SK-N-SH (cell line): ENCODE results near the gene IFNA14. TPM values are rescaled to one million over a fixed set of nuclear protein-coding genes. Genes with fewer than 3 reads are reported as not detected.
"Not testable (repeated sequence)": the region's sequence is repeated elsewhere in the genome, so short reads cannot be mapped to it uniquely, and the experiment has no call there.

Experiments used
- CTCF ChIA-PET: fragments of 300-600, 350-600 bp; formaldehyde crosslinking; extraction: SDS; loops from one replicate; lab custom pipeline; 2021; lab: Yijun Ruan, JAX
- POLR2A ChIA-PET: fragments of 350-600 bp; sonication (Branson Sonifier 250); formaldehyde crosslinking; extraction: SDS; loops from one replicate; lab custom pipeline; 2020; ENCODE audit warnings: antibody characterized with exemption, inconsistent platforms; lab: Yijun Ruan, JAX
- DNase-seq: peaks from one replicate; pipeline ENCODE4 v3.0.0; 2012
- H2AFZ ChIP-seq: fragments of 200-600 bp; sonication (generic); 2 replicates; pipeline ENCODE4 v1.8.1; 2016; ENCODE audit warnings: antibody characterized with exemption, mild to moderate bottlenecking, low read depth
- H3F3A ChIP-seq: fragments of 200-600 bp; sonication (generic); replicated peaks from 2 replicates; pipeline ENCODE3; 2016; ENCODE audit warnings: antibody characterized with exemption, mild to moderate bottlenecking; ENCODE audit not compliant: insufficient read depth
- H3K27ac ChIP-seq, 2 experiments: fragments of 200-500 bp in 1 of 2; fragments of 200-600 bp in 1 of 2; sonication (Bioruptor generic) in 1 of 2; sonication (generic), shearing (Covaris generic) in 1 of 2; 2 replicates each; pipeline versions ENCODE4 v1.5.1 to v1.6.1; 2014 to 2016; ENCODE audit warnings: low read depth in 2 of 2, inconsistent platforms in 1 of 2, low read length in 1 of 2, mild to moderate bottlenecking in 1 of 2, mixed read lengths in 1 of 2
- H3K27me3 ChIP-seq: fragments of 200-600 bp; sonication (generic), shearing (Covaris generic); 2 replicates; pipeline ENCODE4 v1.6.1; 2016; ENCODE audit warnings: mixed run types; ENCODE audit not compliant: insufficient read depth
- H3K36me3 ChIP-seq, 2 experiments: fragments of 200-500 bp in 1 of 2; fragments of 200-600 bp in 1 of 2; sonication (Bioruptor generic) in 1 of 2; sonication (generic) in 1 of 2; replicated peaks in 1 of 2; 2 replicates each; pipeline versions ENCODE3 to v1.5.1; 2014 to 2016; ENCODE audit warnings: low read length in 1 of 2, mild to moderate bottlenecking in 1 of 2; ENCODE audit not compliant: insufficient read depth in 2 of 2, control insufficient read depth in 1 of 2
- H3K4me1 ChIP-seq, 2 experiments: fragments of 200-500 bp in 1 of 2; fragments of 200-600 bp in 1 of 2; sonication (Bioruptor generic) in 1 of 2; sonication (generic), shearing (Covaris generic) in 1 of 2; 2 replicates each; pipeline versions ENCODE4 v1.5.1 to v1.6.1; 2014 to 2016; ENCODE audit warnings: low read depth in 1 of 2, low read length in 1 of 2, mixed run types in 1 of 2; ENCODE audit not compliant: insufficient read depth in 2 of 2, control insufficient read depth in 1 of 2
- H3K4me2 ChIP-seq: fragments of 200-600 bp; sonication (generic), shearing (Covaris generic); 2 replicates; pipeline ENCODE4 v1.6.1; 2017; ENCODE audit warnings: mixed run types
- H3K4me3 ChIP-seq, 2 experiments: fragments of 200-500 bp in 1 of 2; fragments of 200-600 bp in 1 of 2; sonication (Bioruptor generic) in 1 of 2; sonication (generic), shearing (Covaris generic) in 1 of 2; 2 replicates each; pipeline versions ENCODE4 v1.5.1 to v1.8.1; 2014 to 2016; ENCODE audit warnings: low read depth in 2 of 2, inconsistent platforms in 1 of 2, low read length in 1 of 2, mild to moderate bottlenecking in 1 of 2, mixed read lengths in 1 of 2, moderate library complexity in 1 of 2
- H3K79me2 ChIP-seq: fragments of 200-600 bp; sonication (generic); 2 replicates; pipeline ENCODE4 v1.8.1; 2017; ENCODE audit warnings: mild to moderate bottlenecking; ENCODE audit not compliant: insufficient read depth
- H3K9ac ChIP-seq: fragments of 200-600 bp; sonication (generic); 2 replicates; pipeline ENCODE4 v1.6.1; 2017; ENCODE audit warnings: mixed run types
- H3K9me2 ChIP-seq: fragments of 200-600 bp; sonication (generic); 2 replicates; pipeline ENCODE4 v1.6.1; 2017; ENCODE audit warnings: mixed run types
- H3K9me3 ChIP-seq: fragments of 200-600 bp; sonication (generic); 2 replicates; pipeline ENCODE4 v1.6.1; 2017; ENCODE audit warnings: mixed run types, mild to moderate bottlenecking, moderate library complexity
- H4K20me1 ChIP-seq: fragments of 200-600 bp; sonication (generic); 2 replicates; pipeline ENCODE4 v1.6.1; 2017; ENCODE audit warnings: mild to moderate bottlenecking, mixed run types; ENCODE audit not compliant: insufficient read depth
- EP300 ChIP-seq, 2 experiments: IDR thresholded peaks; 2 replicates each; pipeline versions ENCODE4 v1.4.0 to v1.6.1; 2012; ENCODE audit warnings: borderline replicate concordance in 1 of 2, low read depth in 1 of 2, low read length in 1 of 2
- FOXM1 ChIP-seq: IDR thresholded peaks from 2 replicates; pipeline ENCODE4 v1.4.0; 2012; ENCODE audit warnings: low read depth, mild to moderate bottlenecking
- MEF2A ChIP-seq: IDR thresholded peaks from 2 replicates; pipeline ENCODE4 v1.4.0; 2012; ENCODE audit warnings: low read depth, borderline replicate concordance
- MXI1 ChIP-seq: IDR thresholded peaks from 2 replicates; pipeline ENCODE4 v1.6.1; 2012; ENCODE audit warnings: mild to moderate bottlenecking, low read depth, low read length, improper control_type of control experiment
- RAD21 ChIP-seq: IDR thresholded peaks from 2 replicates; pipeline ENCODE4 v1.6.1; 2012; ENCODE audit warnings: mild to moderate bottlenecking, low read length
- SIN3A ChIP-seq: IDR thresholded peaks from 2 replicates; pipeline ENCODE4 v1.6.1; 2012; ENCODE audit warnings: low read depth, mild to moderate bottlenecking, low read length, moderate library complexity, borderline replicate concordance
- USF2 ChIP-seq: fragments of 150-350 bp; IDR thresholded peaks from 2 replicates; pipeline ENCODE4 v1.6.1; 2017; ENCODE audit warnings: antibody characterized with exemption, low read length, low read depth, borderline replicate concordance
- WGBS: methylation state at CpG from one replicate; pipeline ENCODE4 v1.1.6; 2017; ENCODE audit warnings: low lambda C conversion rate; 5-methylcytosine and 5-hydroxymethylcytosine counted together
- polyA plus RNA-seq, 3 experiments: library from polyadenylated mRNA; depleted of rRNA; stranded (reverse); fragments of >200 nt; gene quantifications; 2 replicates each; pipeline ENCODE4 v1.2.3, GENCODE V29; 2012
- TF ChIP-seq, protein P1 (sequence below): IDR thresholded peaks from 2 replicates; pipeline ENCODE4 v1.4.0; 2012; ENCODE audit warnings: low read depth, borderline replicate concordance
- TF ChIP-seq, protein P2 (sequence below): fragments of 150-350 bp; IDR thresholded peaks from 2 replicates; pipeline ENCODE4 v1.6.1; 2016; ENCODE audit warnings: mild to moderate bottlenecking, low read depth, low read length
- TF ChIP-seq, protein P3 (sequence below): IDR thresholded peaks from 2 replicates; pipeline ENCODE4 v1.6.1; 2012; ENCODE audit warnings: mild to moderate bottlenecking, low read depth, low read length, moderate library complexity

Gene IFNA14
- polyA plus RNA-seq, 1 of the 3 experiments (the other 2 are of a cell fraction) = not detected

DNA sequence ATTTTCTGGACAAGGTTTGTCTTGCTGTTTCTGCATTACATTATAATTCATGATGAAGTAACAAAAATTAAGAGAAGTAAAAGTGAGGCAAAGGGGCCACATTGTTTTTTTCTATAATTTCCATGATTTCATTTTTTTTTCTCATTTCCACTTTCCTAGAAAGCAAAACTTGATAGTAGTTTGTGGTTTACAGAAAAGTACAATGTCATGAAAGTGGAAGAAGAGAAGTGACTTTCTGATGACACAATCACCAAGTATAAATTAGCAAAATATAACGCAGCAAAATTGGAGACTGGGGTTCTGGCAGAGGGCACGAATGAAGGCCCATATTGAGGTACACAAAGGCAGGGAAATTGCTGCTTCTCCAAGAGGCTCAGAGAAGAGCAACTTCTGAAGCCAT lies 5.0 kb upstream of the IFNA14 start:
- Histone ChIP-seq H3K79me2 (no peaks in the 10 kb centered on the region), H3K36me3 (no peaks in the 10 kb centered on the region), H3K27ac (no peak overlapping the region), H3K9me2 (no peaks in the 10 kb centered on the region), H3K27me3 (no peaks in the 10 kb centered on the region; the same call in 1 of the 2 replicates), H3K4me1 (no peaks in the 10 kb centered on the region), H3K9me3 (no peaks in the 10 kb centered on the region), H3K9ac (no peak overlapping the region), H3F3A (no peaks in the 10 kb centered on the region), H3K4me2 (no peak overlapping the region), H4K20me1 (no peaks in the 10 kb centered on the region), H2AFZ (no peak overlapping the region), H3K4me3 (no peak overlapping the region)
- ChIA-PET POLR2A (no interaction called here), CTCF (no interaction called here)
- no peak for DNase-seq
- 1% methylated on average over 2 of the region's 2 CpGs for WGBS
- TF ChIP-seq USF2 (no peak), RAD21 (no peak), EP300 (IDR thresholded peaks at IDR 0.05; ENCODE audit: borderline replicate concordance in 1 of 2, low read depth in 1 of 2, low read length in 1 of 2) (no peak), FOXM1 (no peak), SIN3A (no peak), MEF2A (no peak), MXI1 (no peak)
- TF ChIP-seq, protein P1, sequence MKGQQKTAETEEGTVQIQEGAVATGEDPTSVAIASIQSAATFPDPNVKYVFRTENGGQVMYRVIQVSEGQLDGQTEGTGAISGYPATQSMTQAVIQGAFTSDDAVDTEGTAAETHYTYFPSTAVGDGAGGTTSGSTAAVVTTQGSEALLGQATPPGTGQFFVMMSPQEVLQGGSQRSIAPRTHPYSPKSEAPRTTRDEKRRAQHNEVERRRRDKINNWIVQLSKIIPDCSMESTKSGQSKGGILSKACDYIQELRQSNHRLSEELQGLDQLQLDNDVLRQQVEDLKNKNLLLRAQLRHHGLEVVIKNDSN = no peak
- TF ChIP-seq, protein P2, sequence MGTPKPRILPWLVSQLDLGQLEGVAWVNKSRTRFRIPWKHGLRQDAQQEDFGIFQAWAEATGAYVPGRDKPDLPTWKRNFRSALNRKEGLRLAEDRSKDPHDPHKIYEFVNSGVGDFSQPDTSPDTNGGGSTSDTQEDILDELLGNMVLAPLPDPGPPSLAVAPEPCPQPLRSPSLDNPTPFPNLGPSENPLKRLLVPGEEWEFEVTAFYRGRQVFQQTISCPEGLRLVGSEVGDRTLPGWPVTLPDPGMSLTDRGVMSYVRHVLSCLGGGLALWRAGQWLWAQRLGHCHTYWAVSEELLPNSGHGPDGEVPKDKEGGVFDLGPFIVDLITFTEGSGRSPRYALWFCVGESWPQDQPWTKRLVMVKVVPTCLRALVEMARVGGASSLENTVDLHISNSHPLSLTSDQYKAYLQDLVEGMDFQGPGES = no peak
- TF ChIP-seq, protein P3, sequence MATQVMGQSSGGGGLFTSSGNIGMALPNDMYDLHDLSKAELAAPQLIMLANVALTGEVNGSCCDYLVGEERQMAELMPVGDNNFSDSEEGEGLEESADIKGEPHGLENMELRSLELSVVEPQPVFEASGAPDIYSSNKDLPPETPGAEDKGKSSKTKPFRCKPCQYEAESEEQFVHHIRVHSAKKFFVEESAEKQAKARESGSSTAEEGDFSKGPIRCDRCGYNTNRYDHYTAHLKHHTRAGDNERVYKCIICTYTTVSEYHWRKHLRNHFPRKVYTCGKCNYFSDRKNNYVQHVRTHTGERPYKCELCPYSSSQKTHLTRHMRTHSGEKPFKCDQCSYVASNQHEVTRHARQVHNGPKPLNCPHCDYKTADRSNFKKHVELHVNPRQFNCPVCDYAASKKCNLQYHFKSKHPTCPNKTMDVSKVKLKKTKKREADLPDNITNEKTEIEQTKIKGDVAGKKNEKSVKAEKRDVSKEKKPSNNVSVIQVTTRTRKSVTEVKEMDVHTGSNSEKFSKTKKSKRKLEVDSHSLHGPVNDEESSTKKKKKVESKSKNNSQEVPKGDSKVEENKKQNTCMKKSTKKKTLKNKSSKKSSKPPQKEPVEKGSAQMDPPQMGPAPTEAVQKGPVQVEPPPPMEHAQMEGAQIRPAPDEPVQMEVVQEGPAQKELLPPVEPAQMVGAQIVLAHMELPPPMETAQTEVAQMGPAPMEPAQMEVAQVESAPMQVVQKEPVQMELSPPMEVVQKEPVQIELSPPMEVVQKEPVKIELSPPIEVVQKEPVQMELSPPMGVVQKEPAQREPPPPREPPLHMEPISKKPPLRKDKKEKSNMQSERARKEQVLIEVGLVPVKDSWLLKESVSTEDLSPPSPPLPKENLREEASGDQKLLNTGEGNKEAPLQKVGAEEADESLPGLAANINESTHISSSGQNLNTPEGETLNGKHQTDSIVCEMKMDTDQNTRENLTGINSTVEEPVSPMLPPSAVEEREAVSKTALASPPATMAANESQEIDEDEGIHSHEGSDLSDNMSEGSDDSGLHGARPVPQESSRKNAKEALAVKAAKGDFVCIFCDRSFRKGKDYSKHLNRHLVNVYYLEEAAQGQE = no peak

GRCh38 chr9:21236360-21236714 lies 3.5 kb downstream of the IFNA14 start:
- H3K36me3 ChIP-seq, POLR2A ChIA-PET, H3K9me3 ChIP-seq, H3K4me2 ChIP-seq, H3K79me2 ChIP-seq, H3K9ac ChIP-seq, H2AFZ ChIP-seq, H3F3A ChIP-seq, H3K4me1 ChIP-seq, H3K9me2 ChIP-seq, H3K27ac ChIP-seq, H3K4me3 ChIP-seq, H3K27me3 ChIP-seq, DNase-seq, H4K20me1 ChIP-seq: not testable (repeated sequence)
- CTCF ChIA-PET = interaction anchor here (0.6 to 2.7 kb wide), 15 partner anchors 15 to 555 kb away, joined by 3 to 14 read pairs (median 4); partner anchors contain the start of gene IFNW1
- WGBS = 43% methylated on average over 1 of the region's 1 CpG
